HepG2 (cell line): ENCODE results near the gene LEPROT.

Experiments used
- NFYC ChIP-seq: IDR thresholded peaks from 2 replicates; pipeline ENCODE4 v1.6.1; 2016; ENCODE audit warnings: missing genetic modification reagents, missing compliant biosample characterization
- SMARCC2 ChIP-seq: fragments of 450-650 bp; IDR thresholded peaks from 2 replicates; pipeline ENCODE4 v1.6.1; 2017; ENCODE audit warnings: antibody characterized with exemption, mild to moderate bottlenecking
- SP1 ChIP-seq, 2 experiments: fragments of 450-650 bp in 1 of 2; sonication (generic) in 1 of 2; formaldehyde crosslinking in 1 of 2; IDR thresholded peaks; 2 replicates each; pipeline versions ENCODE4 v1.4.0 to v1.6.1; 2016 to 2020; ENCODE audit warnings: missing genetic modification reagents in 1 of 2
- ZNF513 ChIP-seq: sonication (generic); formaldehyde crosslinking; conservative IDR thresholded peaks from 2 replicates; pipeline ENCODE4 v1.5.0; 2020; ENCODE audit warnings: missing genetic modification reagents
- TF ChIP-seq, protein P1 (sequence below): sonication (generic); formaldehyde crosslinking; IDR thresholded peaks from 2 replicates; pipeline ENCODE4 v1.4.0; 2020; ENCODE audit warnings: low read depth, missing genetic modification reagents

- TF ChIP-seq SMARCC2 (no peak), NFYC (CRISPR knock-in tag) (no peak), SP1 (IDR thresholded peaks at IDR 0.05) (no peak), SP1 (CRISPR knock-in tag; IDR thresholded peaks at IDR 0.05) (no peak), ZNF513 (CRISPR knock-in tag) (no peak)
- TF ChIP-seq, protein P1, sequence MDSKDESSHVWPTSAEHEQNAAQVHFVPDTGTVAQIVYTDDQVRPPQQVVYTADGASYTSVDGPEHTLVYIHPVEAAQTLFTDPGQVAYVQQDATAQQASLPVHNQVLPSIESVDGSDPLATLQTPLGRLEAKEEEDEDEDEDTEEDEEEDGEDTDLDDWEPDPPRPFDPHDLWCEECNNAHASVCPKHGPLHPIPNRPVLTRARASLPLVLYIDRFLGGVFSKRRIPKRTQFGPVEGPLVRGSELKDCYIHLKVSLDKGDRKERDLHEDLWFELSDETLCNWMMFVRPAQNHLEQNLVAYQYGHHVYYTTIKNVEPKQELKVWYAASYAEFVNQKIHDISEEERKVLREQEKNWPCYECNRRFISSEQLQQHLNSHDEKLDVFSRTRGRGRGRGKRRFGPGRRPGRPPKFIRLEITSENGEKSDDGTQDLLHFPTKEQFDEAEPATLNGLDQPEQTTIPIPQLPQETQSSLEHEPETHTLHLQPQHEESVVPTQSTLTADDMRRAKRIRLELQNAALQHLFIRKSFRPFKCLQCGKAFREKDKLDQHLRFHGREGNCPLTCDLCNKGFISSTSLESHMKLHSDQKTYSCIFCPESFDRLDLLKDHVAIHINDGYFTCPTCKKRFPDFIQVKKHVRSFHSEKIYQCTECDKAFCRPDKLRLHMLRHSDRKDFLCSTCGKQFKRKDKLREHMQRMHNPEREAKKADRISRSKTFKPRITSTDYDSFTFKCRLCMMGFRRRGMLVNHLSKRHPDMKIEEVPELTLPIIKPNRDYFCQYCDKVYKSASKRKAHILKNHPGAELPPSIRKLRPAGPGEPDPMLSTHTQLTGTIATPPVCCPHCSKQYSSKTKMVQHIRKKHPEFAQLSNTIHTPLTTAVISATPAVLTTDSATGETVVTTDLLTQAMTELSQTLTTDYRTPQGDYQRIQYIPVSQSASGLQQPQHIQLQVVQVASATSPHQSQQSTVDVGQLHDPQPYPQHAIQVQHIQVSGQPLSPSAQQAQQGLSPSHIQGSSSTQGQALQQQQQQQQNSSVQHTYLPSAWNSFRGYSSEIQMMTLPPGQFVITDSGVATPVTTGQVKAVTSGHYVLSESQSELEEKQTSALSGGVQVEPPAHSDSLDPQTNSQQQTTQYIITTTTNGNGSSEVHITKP (CRISPR knock-in tag): no peak
These were observed 34.0 kb upstream of the LEPROT start for GRCh38 chr1:65386439-65386838.
